AG04450 (cell line): ENCODE results near the gene TP53TG3C. TPM values are rescaled to one million over a fixed set of nuclear protein-coding genes. Genes with fewer than 3 reads are reported as not detected.
"Not testable (repeated sequence)": the region's sequence is repeated elsewhere in the genome, so short reads cannot be mapped to it uniquely, and the experiment has no call there.

Experiments used
- CTCF ChIA-PET: fragments of 300-600, 350-600 bp; formaldehyde crosslinking; extraction: SDS; loops from one replicate; lab custom pipeline; 2022; ENCODE audit warnings: antibody characterized with exemption, inconsistent platforms; lab: Charles Lee
- POLR2A ChIA-PET: fragments of 350-600 bp; formaldehyde crosslinking; extraction: SDS; loops from one replicate; lab custom pipeline; 2021; ENCODE audit warnings: antibody characterized with exemption, inconsistent platforms; lab: Yijun Ruan, JAX
- DNase-seq: peaks from one replicate; pipeline ENCODE4 v3.0.0-alpha.2; 2011; ENCODE audit warnings: low read depth, low spot score
- H3K27ac ChIP-seq: one replicate; pipeline ENCODE4 v1.5.1; 2012; ENCODE audit warnings: low read depth, low read length, control low read depth
- H3K27me3 ChIP-seq: one replicate; pipeline ENCODE4 v1.6.0; 2012; ENCODE audit warnings: low read length; ENCODE audit not compliant: control insufficient read depth, insufficient read depth
- H3K4me3 ChIP-seq: 2 replicates; pipeline ENCODE4 v1.5.1; 2011; ENCODE audit warnings: mild to moderate bottlenecking, low read depth, low read length, control low read depth
- H3K9me3 ChIP-seq: 2 replicates; pipeline ENCODE4 v1.5.1; 2012; ENCODE audit warnings: low read length; ENCODE audit not compliant: control insufficient read depth, insufficient read depth
- polyA minus RNA-seq: library from RNA; depleted of rRNA, polyadenylated mRNA; stranded (reverse); fragments of >200 nt; gene quantifications from 2 replicates; pipeline ENCODE4 v1.2.3, GENCODE V29; 2011; rRNA and poly(A)+ RNA removed
- polyA plus RNA-seq: library from polyadenylated mRNA; depleted of rRNA; stranded (reverse); fragments of >200 nt; gene quantifications from 2 replicates; pipeline ENCODE4 v1.2.3, GENCODE V29; 2011; rRNA removed
- small RNA-seq: library from RNA; depleted of rRNA; stranded (forward); fragments of <200 nt; gene quantifications from one replicate; pipeline ENCODE3, GENCODE V24; 2012; ENCODE audit warnings: low read depth; ENCODE audit not compliant: insufficient read length

TP53TG3C gene
- not detected in 2 replicates for polyA plus RNA-seq
- polyA minus RNA-seq, result not detected in 2 replicates

DNA sequence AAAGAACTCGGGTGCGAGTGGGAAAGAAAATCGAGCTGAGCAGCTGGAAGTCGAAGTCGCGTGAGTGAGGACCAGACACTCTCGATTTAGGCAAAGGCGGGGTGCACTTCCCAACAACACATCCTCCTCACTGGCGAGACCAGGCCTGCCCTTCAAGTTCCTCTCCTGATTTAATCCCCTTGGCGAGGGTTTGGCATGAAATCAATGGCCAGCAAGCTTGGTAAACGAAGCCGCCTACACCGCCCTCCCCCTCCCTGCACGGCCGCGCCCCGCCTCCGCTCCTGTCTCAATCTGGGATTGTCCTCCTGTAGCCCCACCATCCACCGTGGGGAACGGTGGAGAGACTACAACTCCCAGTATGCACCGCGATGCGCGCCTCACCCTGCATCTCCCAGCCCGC is at the start of gene TP53TG3C:
TP53TG3C (plus strand) TSS at position 301 of the 400 bp plus-strand sequence; CDS start at position 369, 68 bp downstream.
- DNase-seq, POLR2A ChIA-PET, CTCF ChIA-PET: not testable (repeated sequence)

More for the DNA sequence above, at the start of gene TP53TG3C:
- H3K4me3 ChIP-seq, H3K27me3 ChIP-seq, H3K9me3 ChIP-seq, H3K27ac ChIP-seq: not testable (repeated sequence)

Small RNA genes within 50 kb of the gene (small RNA-seq; reads per million reads assigned to genes)
- not detected for gene AC138869.1

Other genes with a start within 250 kb of the TP53TG3C start
- not detected in 2 replicates for gene TP53TG3E, start 110.1 kb downstream of the TP53TG3C start, polyA plus RNA-seq
- not detected in 2 replicates for gene TP53TG3B, start 166.6 kb downstream of the TP53TG3C start, polyA plus RNA-seq